ENCODE data around the gene RGS11.

- no peak for TF ChIP-seq POLR2A (IDR thresholded peaks at IDR 0.05)
- TF ChIP-seq, protein P1, sequence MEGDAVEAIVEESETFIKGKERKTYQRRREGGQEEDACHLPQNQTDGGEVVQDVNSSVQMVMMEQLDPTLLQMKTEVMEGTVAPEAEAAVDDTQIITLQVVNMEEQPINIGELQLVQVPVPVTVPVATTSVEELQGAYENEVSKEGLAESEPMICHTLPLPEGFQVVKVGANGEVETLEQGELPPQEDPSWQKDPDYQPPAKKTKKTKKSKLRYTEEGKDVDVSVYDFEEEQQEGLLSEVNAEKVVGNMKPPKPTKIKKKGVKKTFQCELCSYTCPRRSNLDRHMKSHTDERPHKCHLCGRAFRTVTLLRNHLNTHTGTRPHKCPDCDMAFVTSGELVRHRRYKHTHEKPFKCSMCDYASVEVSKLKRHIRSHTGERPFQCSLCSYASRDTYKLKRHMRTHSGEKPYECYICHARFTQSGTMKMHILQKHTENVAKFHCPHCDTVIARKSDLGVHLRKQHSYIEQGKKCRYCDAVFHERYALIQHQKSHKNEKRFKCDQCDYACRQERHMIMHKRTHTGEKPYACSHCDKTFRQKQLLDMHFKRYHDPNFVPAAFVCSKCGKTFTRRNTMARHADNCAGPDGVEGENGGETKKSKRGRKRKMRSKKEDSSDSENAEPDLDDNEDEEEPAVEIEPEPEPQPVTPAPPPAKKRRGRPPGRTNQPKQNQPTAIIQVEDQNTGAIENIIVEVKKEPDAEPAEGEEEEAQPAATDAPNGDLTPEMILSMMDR (IDR thresholded peaks at IDR 0.05 in 8 of 11, conservative IDR thresholded peaks at IDR 0.05 in 3 of 11) = no peak
Measured at GRCh38 chr16:318628-319027, 42.9 kb upstream of the RGS11 start.
